DMS79 treated with DMSO at 0.1 percent for 48 hours (cell line): ENCODE measurements around the gene SPDYC.
"Not testable (repeated sequence)": the region's sequence is repeated elsewhere in the genome, so short reads cannot be mapped to it uniquely, and the experiment has no call there.

Source experiments
- DNase-seq: peaks from one replicate; lab custom pipeline; 2025; lab: John Stamatoyannopoulos, UW

The SPDYC gene

DNA sequence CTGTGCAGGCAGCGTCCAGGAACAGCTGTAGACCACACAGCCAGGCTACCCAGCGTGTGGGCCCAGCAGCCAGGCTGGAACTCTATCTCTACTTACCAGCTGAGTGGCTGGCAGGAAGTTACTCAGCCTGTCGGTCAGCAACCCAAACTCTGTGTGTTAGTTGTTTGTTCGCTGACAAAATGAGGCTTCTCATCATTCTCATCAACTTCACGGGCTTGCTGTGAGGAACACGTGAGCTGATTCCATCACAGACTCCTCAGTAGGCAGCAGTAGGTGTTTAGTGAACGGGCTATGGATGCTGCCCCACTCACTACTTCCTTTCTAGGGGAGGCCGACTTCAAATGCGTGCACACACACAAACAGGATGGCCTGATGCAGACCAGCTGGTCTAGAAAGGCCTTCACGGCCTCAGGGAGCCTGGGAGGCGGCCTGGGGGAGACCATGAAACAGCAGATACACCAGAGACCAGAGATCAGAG is 830 bp upstream of the SPDYC start:
- no peak for DNase-seq

- DNase-seq, result no peak
These were observed 2.6 kb downstream of the SPDYC start for GRCh38 chr11:65172600-65172999.

GRCh38 chr11:65174571-65175010 is 4.6 kb downstream of the SPDYC start:
- not testable (repeated sequence) for DNase-seq

DNA sequence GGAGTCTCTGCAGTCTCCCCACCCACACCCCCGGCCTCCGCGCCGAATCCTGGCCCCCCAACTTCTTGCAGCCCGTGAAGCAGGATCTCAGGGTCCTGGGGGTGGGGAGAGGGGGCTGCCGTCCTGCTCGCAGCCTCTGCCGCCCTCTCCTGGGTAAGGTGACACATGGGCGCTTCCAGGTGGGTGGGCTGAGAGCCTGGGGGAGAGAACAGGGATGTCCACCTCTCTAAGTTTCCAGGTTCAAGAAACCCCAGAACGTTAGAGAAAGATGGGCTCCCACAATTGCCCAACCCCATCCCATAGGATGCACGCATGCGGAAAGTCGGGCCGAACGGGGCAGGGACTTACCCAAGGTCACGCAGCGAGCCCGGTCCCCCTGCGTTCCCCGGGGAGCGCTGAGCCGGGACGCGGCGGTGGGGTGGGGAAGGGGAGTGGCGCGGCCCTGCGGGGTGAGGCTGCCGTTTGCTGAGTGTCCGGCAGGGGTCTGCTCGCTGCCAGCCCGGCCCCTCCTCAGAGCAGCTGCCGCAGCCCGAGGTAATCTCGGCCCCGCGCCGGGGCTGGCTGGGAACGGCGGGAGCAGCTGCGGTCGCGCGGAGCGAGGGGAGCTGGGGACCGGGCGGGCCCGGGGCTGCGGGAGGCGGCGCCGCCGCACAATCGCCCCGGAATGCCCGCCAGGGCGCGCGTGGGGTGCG is 11.0 kb downstream of the SPDYC start:
- peak; percentile 22 for DNase-seq

DNA sequence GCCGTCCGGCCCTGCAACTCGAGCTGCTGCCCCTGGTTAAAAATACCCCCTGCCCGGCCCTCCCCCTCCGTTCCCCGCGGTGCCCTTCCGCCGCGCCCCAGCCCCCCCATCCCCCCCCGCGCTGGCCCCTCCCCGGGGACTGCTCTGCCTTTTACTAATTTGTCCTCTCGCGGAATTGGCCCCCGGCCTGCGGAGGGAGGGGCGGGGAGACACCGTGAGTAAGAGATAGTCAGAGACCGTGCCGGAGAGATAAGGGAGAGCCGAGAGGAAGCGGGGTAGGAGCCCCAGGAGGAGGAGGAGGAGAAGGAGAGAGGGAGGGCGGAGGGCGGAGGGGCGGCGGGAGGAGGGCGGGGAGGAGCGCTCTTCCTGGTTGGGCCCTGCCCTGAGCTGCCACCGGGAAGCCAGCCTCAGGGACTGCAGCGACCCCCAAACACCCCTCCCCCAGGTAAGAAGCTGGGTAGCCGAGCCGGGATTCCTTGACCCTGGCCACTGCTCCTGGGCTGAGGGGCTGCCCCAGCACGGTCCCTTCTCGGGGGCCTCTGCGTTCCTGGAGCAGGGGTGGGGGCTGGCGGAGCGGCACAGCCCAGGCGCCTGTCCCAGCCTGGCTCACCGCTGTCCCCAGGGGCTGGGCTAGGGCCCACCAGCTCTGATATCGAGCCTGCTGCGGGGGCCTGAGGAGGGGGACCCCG is 11.7 kb downstream of the SPDYC start, which contains the start of gene CAPN1:
Gene CAPN1, plus strand, starts transcription at position 360 of the 689 bp plus-strand sequence. CDS start 774 bp downstream, outside the sequence.
- DNase-seq, result peak; percentile 51

DNA sequence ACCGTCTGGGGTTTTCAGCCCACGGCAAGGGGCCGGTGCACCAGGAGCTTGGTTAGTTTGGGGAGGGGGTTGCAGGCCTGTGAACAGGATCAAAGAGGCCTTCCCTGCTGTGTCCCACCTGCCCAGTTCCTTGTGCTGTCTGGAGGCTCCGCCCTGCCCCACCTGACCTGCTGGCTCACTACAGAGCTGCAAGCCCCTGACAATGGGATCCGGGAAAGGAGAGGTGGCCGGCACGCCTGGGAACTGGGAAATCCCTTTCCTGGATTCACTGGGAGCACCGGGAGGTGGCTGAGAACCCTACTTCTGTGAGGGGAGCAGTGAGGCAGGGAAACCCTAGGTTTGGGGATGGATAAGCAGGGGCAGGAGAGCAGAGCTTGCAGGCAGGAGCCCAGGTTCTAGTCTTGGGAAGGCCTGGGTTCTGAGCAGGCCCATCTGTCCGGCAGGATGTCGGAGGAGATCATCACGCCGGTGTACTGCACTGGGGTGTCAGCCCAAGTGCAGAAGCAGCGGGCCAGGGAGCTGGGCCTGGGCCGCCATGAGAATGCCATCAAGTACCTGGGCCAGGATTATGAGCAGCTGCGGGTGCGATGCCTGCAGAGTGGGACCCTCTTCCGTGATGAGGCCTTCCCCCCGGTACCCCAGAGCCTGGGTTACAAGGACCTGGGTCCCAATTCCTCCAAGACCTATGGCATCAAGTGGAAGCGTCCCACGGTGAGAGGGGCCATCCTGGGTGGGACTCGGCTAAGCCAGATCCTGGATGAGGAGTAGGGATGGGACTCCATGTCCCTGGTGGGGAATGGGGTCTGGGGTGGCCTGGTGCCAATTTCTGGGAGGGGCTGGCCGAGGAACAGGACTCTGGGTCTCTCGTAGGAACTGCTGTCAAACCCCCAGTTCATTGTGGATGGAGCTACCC is 12.5 kb downstream of the SPDYC start:
- peak; percentile 77 for DNase-seq

DNA sequence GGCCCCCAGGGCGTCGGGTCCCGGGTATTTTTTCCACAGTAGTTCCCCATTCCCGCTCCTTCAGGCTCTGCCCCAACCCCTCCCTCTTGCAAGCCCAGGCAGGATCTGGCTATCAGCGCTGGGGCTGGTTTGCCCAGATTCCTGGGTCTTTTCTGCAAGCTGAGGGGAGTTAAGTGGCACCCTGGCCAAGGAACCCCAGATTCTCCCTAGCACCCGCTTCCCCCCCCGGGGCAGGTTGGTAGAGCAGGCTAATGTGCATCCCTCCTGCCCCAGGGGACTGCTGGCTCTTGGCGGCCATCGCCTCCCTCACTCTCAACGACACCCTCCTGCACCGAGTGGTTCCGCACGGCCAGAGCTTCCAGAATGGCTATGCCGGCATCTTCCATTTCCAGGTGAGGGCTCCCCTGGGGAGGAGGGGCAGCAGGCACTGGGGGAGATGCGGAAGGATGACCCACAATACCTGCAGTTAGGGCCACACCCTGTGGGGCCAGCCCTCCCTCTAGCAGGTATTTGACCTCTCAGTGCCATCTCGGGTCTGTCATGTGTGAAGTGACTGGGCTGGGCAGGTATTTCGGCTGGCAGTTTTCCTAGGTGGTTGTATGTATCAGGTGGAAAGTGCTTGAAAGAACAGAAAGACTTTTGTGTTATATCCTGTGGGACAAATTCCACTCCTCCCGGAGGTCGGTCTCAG is 13.3 kb downstream of the SPDYC start:
- peak; percentile 73 for DNase-seq

DNA sequence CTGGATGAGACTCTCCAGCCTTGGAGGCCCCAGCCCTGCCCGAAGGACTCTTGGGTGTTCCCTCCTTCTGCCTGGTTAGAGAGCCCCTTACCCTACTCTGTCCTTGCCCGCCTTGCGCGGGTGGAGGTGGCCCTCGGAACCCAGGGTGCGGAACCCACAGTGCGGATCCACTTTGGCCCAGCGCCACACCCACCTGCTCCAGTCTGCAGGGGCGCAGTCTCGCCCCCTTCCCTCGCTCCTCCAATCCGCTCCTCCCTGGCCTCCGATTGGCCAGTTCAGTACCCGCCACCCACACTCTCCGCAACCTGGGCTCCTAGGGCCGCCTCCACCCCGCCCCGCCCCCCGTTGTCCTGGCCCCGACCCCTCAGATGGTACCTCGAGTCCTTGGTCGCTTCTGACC is 14.1 kb downstream of the SPDYC start:
- no peak for DNase-seq

- no peak for DNase-seq
These were observed 15.1 kb downstream of the SPDYC start for GRCh38 chr11:65185171-65185570.

- DNase-seq, result no peak
These were observed 15.9 kb downstream of the SPDYC start for GRCh38 chr11:65185869-65186341.

GRCh38 chr11:65186701-65187100 is 16.7 kb downstream of the SPDYC start:
- DNase-seq, result no peak

GRCh38 chr11:65187146-65187675 is 17.2 kb downstream of the SPDYC start:
- DNase-seq, result no peak

DNA sequence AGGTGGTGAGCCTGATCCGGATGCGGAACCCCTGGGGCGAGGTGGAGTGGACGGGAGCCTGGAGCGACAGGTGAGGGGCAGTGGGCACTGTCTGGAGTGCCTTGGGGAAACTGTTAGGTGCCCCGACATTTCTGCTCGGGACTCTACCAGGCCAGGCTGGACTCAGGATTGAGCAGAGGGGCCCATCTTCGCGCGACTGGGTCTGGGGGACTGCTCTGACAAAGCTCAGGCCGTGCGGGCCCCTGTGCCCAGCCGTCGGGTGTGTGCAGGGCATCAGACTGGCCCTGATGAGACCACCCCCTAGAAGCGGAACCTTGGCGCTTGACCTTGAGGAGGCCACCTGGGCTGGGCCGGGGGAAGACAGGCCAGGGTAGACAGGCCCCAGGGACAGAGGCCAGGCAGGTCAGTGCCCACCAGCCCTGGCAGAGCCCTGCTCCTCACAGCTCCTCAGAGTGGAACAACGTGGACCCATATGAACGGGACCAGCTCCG is 18.0 kb downstream of the SPDYC start:
- no peak for DNase-seq

- no peak for DNase-seq
These were observed 18.5 kb downstream of the SPDYC start for GRCh38 chr11:65188486-65188885.

DNA sequence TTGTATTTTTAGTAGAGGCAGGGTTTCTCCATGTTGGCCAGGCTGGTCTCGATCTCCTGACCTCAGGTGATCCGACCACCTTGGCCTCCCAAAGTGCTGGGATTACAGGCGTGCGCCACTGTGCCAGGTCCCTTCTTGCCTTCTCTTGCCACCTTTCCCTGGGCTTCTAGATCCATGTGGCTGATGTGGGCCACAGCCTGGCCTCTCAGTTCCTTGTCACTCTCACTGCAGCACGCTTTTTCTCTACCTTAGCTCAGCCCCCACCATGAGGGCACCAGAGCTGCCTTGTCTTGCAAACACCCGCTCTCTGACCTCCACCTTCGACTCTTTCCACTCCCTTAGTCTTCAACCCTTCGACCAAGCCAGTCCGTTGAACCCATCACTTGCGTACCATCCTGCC is 19.2 kb downstream of the SPDYC start:
- no peak for DNase-seq

DNA sequence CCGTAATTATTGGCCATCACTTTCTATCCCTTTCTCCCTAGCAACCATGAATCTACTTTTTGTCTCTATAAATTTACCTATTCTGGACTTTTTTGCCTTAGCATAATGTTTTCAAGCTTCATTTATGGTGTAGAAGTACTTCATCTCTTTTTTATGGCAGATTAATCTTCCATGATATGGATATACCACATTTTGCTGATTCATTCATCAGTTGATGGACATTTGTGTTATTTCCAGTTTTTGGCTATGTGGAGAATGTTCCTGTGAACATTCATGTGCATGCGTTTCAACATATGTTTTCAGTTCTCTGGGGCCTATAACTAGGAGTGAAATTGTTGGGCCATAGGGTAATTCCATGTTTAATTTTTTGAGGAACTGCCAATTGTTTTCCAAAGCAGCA is 24.5 kb downstream of the SPDYC start:
- no peak for DNase-seq

- DNase-seq, result no peak
These were observed 34.1 kb downstream of the SPDYC start for GRCh38 chr11:65204143-65204542.

- no peak for DNase-seq
These were observed 34.9 kb downstream of the SPDYC start for GRCh38 chr11:65204646-65205601.

- DNase-seq, result no peak
These were observed 35.6 kb downstream of the SPDYC start for GRCh38 chr11:65205602-65205967.

DNA sequence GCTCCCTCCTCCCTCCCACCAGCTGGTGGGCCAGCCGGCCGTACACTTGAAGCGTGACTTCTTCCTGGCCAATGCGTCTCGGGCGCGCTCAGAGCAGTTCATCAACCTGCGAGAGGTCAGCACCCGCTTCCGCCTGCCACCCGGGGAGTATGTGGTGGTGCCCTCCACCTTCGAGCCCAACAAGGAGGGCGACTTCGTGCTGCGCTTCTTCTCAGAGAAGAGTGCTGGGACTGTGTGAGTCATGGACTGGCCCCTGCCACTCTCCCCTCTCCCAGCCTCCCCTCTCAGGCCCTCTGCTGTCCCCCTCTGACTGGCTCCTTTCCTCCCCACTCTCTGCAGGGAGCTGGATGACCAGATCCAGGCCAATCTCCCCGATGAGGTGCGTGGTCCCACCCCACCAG is 36.4 kb downstream of the SPDYC start:
- no peak for DNase-seq
